Left ventricle myocardium superior (tissue), 1 donor: Measurements from ENCODE around the gene KRTAP10-4. TPM values are rescaled to one million over a fixed set of nuclear protein-coding genes. Genes with fewer than 3 reads are reported as not detected.
"Not testable (repeated sequence)": the region's sequence is repeated elsewhere in the genome, so short reads cannot be mapped to it uniquely, and the experiment has no call there.

ENCODE experiments used
- ATAC-seq: fragments of 200-7000 bp; cut with Tn5 transposase; one replicate; pipeline ENCODE4 v1.9.1; 2020; ENCODE audit warnings: mild to moderate bottlenecking, moderate library complexity
- DNase-seq: peaks from one replicate; pipeline ENCODE4 v3.0.0-alpha.2; 2020
- intact Hi-C: fragments of 100-400 bp; cut with micrococcal nuclease; formaldehyde crosslinking; loops from one replicate; pipeline ENCODE4 v1.11.0; 2022
- long read RNA-seq: library from polyadenylated mRNA; unstranded; transcript quantifications from one replicate; pipeline ENCODE4 v2.0.0, GENCODE V29; 2021
- total RNA-seq: library from RNA; stranded (reverse); fragmentation: NEBNext Ultra II Directional; extraction: Animal tissue kit (Norgen Biotek cat#: 25700); gene quantifications from one replicate; pipeline ENCODE4 v1.2.1, GENCODE V29; 2021
- donor health status: DM: no; HTN: yes; CAD: no; lungs with severe emphysema.

KRTAP10-4 gene, protein sequence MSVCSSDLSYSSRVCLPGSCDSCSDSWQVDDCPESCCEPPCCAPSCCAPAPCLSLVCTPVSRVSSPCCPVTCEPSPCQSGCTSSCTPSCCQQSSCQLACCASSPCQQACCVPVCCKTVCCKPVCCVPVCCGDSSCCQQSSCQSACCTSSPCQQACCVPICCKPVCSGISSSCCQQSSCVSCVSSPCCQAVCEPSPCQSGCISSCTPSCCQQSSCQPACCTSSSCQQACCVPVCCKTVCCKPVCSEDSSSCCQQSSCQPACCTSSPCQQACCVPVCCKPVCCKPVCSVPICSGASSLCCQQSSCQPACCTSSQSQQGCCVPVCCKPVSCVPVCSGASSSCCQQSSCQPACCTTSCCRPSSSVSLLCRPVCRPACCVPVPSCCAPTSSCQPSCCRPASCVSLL
- not detected for total RNA-seq
- long read RNA-seq, result 0 reads

DNA sequence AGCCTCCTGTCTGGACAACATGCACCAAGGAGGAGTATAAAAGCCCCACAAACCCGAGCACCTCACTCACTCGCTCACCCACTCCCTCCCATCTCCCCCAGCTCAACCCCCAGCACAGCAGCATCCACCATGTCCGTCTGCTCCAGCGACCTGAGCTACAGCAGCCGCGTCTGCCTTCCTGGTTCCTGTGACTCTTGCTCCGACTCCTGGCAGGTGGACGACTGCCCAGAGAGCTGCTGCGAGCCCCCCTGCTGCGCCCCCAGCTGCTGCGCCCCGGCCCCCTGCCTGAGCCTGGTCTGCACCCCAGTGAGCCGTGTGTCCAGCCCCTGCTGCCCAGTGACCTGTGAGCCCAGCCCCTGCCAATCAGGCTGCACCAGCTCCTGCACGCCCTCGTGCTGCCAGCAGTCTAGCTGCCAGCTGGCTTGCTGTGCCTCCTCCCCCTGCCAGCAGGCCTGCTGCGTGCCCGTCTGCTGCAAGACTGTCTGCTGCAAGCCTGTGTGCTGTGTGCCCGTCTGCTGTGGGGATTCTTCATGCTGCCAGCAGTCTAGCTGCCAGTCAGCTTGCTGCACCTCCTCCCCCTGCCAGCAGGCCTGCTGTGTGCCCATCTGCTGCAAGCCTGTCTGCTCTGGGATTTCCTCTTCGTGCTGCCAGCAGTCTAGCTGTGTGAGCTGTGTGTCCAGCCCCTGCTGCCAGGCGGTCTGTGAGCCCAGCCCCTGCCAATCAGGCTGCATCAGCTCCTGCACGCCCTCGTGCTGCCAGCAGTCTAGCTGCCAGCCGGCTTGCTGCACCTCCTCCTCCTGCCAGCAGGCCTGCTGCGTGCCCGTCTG is at the start of gene KRTAP10-4:
Gene KRTAP10-4, plus strand, starts transcription at position 100 of the 827 bp plus-strand sequence. Its CDS starts 30 bp downstream, at position 130.
- DNase-seq, intact Hi-C loops: not testable (repeated sequence)
- ATAC-seq, result peak; percentile 54

DNA sequence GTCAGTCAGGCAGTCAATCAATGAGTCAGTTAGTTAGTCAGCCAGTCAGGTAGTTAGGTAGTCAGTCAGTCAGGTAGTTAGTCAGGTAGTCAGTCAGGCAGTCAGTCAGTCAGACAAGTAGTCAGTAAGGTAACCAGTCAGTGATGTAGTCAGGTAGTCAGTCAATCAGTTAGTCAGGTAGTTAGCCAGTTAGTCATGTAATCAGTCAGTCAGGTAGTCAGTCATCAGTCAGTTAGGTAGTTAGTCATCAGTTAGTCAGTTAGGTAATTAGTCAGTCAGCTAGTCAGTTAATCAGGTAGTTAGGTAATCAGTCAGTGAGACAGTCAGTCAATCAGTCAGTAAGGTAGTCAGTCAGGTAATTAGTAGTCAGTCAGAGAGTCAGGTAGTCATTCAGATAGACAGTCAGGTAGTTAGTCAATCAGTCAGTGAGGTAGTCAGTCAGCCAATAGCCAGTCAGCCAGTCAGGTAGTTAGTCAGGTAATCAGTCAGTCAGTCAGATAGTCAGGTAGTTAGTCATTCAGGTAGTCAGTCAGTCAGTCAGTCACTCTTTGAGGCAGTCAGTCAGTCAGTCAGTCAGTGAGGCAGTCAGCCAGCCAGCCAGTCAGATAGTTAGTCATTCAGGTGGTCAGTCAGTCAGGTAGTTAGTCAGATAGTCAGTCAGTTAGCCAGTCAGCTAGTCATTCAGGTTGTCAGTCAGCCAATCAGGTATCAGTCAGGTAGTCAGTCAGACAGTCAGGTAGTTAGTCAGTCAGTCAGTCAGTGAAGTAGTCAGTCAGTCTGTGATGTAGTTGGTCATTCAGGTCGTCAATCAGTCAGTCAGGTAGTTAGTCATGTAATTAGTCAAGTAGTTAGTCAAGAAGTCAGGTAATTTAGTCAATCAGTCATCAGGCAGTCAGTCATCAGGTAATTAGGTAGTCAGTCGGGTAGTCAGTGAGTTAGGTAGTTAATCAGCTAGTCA is 48.8 kb upstream of the KRTAP10-4 start:
- no peak for DNase-seq
- no peak for ATAC-seq
- intact Hi-C loops, result no loop called here

DNA sequence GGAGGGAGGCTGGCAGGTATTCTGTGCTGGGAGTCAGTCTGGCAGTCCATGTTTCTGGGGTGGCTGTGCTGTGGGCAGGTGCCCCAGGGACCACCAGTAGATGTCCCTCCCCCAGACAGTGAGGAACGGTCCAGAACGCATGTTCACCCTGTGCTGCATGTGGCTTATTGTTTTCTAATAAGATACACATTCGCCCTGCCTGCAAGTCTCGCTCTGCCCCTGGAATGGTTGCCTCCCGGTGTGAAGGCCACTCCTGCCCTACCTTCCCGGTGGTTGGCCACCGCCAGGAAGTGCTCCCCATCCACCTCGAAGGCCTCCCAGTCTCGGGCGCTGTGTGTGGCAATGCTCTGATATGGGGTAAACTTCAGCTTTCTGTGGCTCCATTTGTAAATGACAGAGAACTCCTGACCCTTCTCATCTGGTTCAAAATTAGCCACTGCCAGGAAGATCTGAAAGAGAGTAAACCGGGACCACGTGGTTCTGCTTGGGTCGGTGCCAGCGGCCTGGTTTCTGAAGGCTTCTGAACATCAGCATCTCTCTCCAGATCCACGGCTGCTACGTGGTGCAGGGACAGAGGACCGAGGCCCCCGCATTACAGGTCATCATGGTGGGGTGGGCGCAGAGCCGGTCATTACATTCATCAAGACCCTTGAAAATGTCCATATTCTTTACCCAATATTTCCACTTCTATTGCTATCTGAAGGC is 48.0 kb upstream of the KRTAP10-4 start:
- ATAC-seq (no peak), DNase-seq (peak; percentile 20)
- intact Hi-C loops, result no loop called here

DNA sequence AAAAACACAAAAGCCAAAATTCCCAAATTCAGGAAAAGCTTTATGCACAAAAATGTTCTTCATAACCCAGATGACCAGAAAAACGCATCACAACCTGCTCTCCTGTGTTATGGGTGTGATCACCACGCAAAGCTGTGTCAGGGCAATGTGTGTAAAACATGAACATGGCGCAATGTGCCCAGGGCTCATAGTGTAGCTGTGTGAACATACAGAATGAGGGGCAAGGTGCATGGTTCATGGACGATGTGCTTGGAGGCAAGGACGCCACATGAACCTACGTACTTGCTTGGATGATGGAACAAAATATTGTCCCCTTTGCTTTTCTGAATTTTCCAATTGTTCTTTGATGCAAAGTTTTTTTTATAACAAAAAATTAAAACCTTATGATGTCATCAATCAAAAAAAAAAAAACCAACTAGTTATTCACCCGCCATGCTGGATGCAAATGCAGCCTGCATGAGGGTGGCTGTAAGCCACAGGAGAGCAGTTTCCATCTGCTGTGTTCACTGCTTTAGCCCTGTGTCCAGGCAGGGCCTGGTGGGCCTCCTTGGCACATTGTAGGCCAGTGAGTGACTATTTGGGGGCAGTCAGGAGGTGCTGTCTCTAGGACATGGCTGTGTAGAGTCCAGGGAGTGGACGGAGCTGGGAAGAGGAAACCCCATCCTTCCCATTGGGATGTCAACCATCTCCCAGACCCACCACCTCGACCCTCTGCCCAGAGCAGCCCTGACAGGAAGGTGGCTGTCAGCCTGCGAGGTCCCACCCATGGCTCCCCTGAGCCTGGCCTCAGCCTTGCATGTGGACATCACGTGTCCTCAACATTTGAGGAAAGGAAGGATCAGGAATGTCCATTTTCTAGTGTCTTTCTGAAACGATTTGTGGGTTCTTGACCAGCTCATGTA is 47.2 kb upstream of the KRTAP10-4 start:
- no peak for ATAC-seq
- intact Hi-C loops, result no loop called here
- peak; percentile 15 for DNase-seq

DNA sequence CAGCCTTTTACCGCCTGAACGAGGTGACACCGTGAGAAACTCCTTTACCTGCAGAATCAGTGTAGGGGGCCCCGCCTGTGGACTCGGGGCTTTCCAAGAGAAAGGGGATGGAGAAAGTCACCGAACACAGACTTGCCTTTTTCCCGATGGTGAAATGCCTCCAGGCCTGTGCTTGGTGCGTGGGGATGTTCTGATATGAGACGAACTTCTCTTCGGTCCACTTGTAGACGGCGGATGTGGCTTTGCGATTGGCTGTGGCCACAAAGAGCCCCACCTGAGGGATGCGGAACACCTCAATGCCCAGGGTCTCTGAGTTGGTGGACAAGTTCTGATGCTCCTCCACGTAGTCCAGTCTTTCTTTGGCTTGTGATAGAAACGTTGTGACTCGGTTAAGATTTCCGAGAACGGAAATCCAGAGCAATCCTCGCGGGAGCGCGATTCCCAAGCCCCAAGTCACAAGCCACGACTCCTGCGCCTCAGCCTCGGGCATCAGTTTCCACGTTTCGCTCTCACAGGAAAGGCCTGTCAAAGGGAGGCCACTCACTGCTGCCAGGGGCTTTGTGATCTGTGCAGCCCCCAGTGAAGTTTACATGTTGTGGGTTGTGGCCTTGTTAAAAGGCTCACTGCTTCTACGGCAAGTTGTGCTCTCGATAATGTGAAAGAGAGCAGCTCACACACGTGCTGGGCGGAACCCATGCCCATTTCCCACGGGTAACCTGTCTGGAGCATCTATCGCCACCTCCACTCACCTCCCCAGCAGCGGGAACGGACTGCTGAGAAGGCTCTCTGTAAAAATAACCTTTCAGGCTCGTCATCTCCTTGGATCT is 46.2 kb upstream of the KRTAP10-4 start:
- peak; percentile 12 for DNase-seq

DNA sequence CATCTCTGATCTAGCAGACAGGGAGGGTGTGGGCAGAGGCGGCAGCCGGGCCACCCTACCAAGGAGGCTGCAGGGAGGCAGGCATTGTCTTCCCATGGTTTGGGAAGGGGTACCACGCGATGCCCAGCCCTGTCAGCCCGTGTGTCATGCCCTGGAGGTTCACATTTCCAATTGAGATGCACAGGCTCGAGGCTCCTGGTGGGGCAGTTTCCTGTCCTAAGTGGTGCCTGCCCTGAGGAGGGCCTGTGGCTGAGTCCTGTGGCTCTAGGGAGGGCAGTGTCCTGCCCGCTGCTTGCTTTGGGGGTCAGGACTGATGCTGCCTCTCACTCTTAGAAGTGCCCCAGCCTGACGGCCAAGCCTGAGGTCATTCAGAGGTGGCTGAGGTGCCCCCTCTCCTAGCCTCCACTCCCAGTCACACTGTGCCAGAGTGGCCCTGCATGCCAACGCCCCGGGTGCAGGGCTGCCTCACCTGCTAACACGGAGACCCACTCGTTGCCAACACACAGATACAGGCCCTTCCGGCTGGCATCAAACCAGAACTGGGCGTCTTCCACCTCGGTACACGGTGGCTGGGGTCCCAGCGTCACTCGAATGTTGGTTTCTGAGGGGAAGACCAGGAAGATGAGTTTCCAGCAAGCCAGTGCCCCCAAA is 45.4 kb upstream of the KRTAP10-4 start:
- intact Hi-C loops, result no loop called here
- peak; percentile 15 for DNase-seq

More for the DNA sequence above, 46.2 kb upstream of the KRTAP10-4 start:
- ATAC-seq, result no peak
- intact Hi-C loops, result no loop called here

DNA sequence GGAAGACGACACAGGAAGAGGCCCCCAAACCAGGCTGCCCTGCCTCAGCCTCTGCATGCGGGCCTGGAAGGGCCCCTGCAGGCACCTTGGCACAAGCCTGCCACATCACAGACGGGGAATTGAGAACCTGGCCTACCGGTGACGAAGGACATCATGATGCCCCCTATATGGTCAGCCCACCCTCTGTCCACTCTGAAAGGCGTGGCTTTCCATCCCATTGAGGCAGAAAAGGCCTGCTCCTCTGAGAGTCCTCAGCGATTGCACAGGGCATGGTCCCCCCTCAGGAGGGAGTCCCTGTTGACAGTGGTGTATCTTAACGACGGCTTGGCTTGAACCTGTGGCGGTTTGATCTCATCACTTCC is 44.9 kb upstream of the KRTAP10-4 start:
- no peak for ATAC-seq
- intact Hi-C loops, result no loop called here
- DNase-seq, result peak; percentile 14

More for the DNA sequence above, 45.4 kb upstream of the KRTAP10-4 start:
- no peak for ATAC-seq

DNA sequence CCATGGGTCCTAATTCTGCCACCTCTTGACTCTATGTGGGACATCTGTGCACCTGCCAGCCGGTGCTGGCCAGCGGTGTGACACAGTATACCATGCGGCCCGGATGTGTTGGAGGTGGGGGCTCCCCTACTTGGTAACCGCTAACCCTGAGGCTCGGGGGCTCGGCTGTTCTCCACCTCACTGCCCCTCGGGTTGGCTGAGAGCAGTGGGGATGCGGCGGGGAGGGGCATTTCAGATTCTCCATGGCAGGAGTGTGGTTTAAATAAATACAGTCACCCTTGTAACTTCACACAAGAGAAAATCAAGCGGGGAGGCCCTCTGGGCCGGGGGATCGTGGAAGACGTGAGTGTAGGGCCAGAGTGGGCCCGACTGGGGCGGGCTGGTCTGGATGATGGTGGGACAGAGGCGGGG is 44.5 kb upstream of the KRTAP10-4 start:
- DNase-seq, result no peak
- intact Hi-C loops, result no loop called here
- ATAC-seq, result no peak

DNA sequence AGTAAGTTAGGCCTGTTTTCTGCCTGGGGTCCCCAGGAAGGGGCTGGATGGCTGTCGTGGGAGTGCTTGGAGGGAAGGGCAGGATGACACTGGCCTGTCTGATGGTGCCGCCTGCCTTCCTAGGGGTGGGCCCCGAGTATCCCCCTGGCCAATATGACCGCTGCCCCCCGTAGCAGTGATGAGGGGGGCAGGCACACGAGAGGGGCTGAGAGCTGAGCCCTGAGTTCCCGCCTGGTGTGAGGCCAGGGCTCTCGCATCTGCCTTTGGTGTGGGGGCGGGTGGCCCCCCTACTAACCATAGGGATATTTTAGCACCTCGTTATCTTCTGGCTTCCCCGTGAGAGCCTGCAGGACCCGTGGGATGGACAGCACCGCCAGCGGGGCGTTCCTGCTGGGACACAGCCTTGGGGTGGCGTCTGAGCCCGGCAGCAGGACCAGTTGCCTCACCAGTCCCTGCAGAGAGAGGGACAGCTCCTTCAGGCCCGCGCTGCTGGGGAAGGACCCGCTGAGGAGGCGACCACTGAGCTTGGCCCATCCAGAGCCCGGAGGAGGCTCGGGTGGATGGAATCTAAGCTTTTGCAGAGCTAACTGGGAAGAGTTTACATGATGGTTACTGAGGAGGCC is 43.9 kb upstream of the KRTAP10-4 start:
- DNase-seq, result peak; percentile 12
- intact Hi-C loops, result no loop called here
- ATAC-seq, result no peak

DNA sequence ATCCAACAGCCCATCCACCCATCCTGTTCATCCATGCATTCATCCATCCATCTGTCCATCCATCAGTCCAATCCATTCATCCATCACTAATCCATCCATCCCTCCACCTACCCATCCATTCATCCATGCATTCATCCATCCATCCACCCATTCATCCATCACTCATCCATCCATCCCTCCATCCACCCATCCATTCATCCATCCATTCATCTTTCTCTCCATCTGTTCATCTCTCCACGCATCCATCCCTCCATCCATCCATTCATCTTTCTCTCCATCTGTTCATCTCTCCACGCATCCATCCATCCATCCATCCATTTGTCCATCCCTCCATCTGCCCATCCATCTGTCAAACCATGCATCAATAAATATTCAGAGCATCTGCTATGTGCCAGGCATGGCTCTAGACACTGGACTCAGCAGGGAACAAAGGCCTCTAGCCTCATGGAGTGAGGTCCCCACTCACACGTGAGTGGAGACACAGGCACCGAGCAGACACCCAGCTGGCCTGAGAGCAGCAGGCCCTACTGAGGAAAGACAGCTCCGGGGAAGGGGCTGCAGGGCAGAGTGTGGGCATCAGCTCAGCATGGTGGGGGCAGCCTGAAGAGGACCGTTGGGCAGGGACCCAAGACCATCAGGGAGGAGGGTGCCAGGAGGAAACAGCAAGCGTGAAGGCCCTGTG is 43.2 kb upstream of the KRTAP10-4 start:
- intact Hi-C loops, result no loop called here
- ATAC-seq (no peak), DNase-seq (peak; percentile 11)

DNA sequence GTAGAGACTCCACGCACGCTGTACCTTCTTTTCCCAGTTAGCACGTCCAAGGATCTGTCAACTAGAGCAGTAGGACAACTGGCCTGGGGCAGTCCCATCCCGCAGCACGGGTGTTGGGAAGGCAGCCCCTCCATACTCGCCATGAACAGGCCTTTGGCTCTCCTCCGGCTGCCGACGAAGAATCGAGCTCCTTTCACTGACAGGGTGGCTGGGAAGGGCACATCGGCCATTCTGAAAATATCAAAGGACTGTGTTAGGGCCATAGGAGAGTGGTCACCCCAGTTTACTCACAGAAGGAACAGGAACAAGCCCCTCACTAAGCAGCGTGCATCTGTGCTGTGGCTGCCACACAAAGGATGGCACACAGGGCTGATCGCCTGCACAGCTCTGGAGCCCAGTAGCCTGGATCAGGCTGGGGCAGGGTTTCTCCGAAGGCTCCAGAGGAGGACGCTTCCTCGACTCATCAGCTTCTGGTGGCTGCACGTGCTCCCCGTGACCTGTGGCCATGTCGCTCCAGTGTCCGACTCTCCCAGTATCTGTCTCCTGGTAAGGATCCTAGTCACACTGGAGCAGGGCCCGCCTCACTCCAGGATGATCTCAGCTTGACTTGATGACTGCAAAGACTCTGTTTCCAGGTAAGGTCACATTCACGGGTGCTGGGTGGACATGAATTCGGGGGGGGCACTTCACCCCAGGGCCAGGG is 42.5 kb upstream of the KRTAP10-4 start:
- ATAC-seq, result no peak
- peak; percentile 13 for DNase-seq
- intact Hi-C loops, result no loop called here

DNA sequence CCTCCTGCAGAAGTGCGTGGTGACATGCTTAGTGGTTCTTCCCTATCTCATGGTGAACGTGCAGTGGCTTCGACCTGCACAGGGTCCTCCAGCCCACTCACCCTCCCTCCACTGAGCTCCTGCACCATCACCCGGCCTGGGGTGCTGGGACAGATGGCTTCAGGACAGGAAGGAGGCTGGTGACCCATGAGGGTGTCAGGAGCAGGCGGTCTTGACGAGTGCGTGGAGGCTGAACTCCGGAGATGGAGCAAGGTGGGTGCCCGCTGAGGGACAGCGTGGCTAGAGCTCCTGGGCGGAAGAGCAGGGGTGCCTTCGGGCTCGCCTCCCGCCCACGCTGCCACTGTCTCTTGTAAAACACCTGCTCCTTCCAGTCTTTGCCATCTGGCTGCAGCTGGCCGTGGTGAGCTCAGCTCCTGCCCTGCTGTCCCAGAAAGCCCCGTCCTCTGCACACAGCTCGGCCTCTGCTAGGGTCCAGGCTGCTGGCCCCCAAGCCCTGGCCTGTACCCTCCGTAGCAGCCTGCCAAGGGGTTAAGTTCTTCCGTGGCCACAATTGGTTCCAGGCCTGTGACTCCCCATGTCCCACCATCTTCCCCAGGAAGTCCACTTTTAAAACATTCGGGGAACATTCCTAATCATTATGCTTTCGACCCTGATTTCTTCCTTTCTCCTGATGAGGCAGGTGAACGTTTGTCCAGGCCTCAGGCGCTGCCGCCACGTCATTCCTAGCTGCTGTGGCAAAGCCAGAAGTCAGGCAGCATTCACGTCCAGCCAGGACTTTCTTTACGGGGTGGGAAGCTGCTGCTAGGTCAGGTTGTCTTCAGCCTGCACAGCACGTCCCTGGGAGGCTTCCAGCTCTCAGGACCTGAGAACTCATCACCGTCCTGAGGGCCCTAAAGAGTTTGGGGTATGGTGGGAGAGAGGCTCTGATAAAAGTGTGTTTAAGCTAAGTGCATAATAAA is 41.6 kb upstream of the KRTAP10-4 start:
- ATAC-seq (no peak), DNase-seq (peak; percentile 13)
- intact Hi-C loops, result no loop called here

DNA sequence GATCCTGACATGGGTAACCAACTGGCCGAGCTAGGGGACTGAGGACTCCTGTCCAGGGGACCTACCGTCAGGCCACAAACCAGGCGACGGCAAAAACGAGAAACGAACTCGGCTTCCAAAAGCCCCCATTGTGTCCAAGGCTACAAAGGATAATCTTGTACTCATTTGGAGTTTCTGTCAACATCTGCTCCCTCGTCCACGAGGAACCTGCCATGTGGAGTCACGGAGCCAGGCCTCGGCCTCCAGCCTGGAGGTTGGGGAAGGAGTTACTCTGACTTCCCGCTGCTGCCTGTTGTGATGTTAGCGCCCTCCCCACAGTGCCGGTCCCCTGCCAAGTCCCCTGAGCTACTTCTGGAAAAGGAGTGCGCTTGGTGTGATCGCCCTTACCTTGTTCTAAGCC is 40.8 kb upstream of the KRTAP10-4 start:
- DNase-seq (no peak), ATAC-seq (no peak)
- intact Hi-C loops, result no loop called here
